C4-2B (cell line): ENCODE results near the gene ANKS1B.

Experiments used
- ZFX ChIP-seq: fragments of 450-650 bp; IDR thresholded peaks from 2 replicates; pipeline ENCODE4 v1.6.1; 2017
- TF ChIP-seq, protein P1 (sequence below): fragments of 450-650 bp; conservative IDR thresholded peaks from 2 replicates; pipeline ENCODE4 v1.5.1; 2017; ENCODE audit warnings: mild to moderate bottlenecking

- TF ChIP-seq, protein P1, sequence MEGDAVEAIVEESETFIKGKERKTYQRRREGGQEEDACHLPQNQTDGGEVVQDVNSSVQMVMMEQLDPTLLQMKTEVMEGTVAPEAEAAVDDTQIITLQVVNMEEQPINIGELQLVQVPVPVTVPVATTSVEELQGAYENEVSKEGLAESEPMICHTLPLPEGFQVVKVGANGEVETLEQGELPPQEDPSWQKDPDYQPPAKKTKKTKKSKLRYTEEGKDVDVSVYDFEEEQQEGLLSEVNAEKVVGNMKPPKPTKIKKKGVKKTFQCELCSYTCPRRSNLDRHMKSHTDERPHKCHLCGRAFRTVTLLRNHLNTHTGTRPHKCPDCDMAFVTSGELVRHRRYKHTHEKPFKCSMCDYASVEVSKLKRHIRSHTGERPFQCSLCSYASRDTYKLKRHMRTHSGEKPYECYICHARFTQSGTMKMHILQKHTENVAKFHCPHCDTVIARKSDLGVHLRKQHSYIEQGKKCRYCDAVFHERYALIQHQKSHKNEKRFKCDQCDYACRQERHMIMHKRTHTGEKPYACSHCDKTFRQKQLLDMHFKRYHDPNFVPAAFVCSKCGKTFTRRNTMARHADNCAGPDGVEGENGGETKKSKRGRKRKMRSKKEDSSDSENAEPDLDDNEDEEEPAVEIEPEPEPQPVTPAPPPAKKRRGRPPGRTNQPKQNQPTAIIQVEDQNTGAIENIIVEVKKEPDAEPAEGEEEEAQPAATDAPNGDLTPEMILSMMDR = no peak
- no peak for TF ChIP-seq ZFX
Observed at GRCh38 chr12:99983456-99984258, 1.1 kb downstream of the ANKS1B start.
